Dendritic cell treated with granulocyte-macrophage colony-stimulating factor and Interleukin-4, amounts not matched to agents 40 ng/mL and 50 ng/mL, for 4 days (primary cell): ENCODE results near the gene CGA.

Source experiments
- H3K27ac Mint-ChIP-seq: one replicate; pipeline ENCODE4 v1.8.0; 2022; ENCODE audit warnings: mild to moderate bottlenecking, mixed read lengths
- H3K27me3 Mint-ChIP-seq: one replicate; pipeline ENCODE4 v1.8.0; 2022; ENCODE audit warnings: mild to moderate bottlenecking, mixed read lengths
- H3K36me3 Mint-ChIP-seq: one replicate; pipeline ENCODE4 v1.8.0; 2022; ENCODE audit warnings: low read depth, mixed read lengths
- H3K4me1 Mint-ChIP-seq: one replicate; pipeline ENCODE4 v1.8.0; 2022; ENCODE audit warnings: low read depth, mixed read lengths
- H3K4me3 Mint-ChIP-seq: one replicate; pipeline ENCODE4 v1.8.0; 2022; ENCODE audit warnings: mild to moderate bottlenecking, moderate library complexity, mixed read lengths
- H3K9me3 Mint-ChIP-seq: one replicate; pipeline ENCODE4 v1.8.0; 2022; ENCODE audit warnings: mixed read lengths
- intact Hi-C: fragments of 100-400 bp; cut with micrococcal nuclease; formaldehyde crosslinking; loops from one replicate; pipeline ENCODE4 v1.15.0; 2022

The CGA gene

DNA sequence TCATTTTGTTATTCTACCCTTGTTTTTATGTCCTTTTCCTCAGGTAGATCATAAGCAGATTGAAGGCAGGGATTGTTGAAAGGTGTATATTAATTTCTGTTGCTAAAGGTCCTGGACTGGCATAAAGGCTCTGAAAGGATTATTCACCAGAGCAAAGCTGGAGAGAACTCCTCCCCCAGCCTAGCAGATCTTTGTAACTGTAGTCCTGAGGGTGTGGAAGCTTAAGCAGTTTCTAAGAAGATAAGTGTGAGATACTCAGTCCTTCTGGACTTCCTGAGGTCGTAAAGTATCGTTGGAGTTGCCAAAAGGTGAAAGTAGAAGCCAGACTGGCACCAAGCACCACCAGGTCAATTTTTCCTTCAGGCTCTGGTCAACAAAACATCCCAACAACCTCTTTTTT is 24.2 kb downstream of the CGA start:
- Mint-ChIP-seq H3K27ac (no peak overlapping the region), H3K9me3 (no peaks in the 10 kb centered on the region), H3K27me3 (peaks cover 1% of the 10 kb centered on the region), H3K4me1 (peaks cover 12% of the 10 kb centered on the region), H3K4me3 (no peak overlapping the region), H3K36me3 (no peaks in the 10 kb centered on the region)
- intact Hi-C loops = no loop called here

GRCh38 chr6:87068795-87069194 is 26.1 kb downstream of the CGA start:
- no peaks in the 10 kb centered on the region for H3K36me3 Mint-ChIP-seq
- intact Hi-C loops = loop anchor here (5.0 to 10.0 kb wide), 3 partner anchors 169 to 1796 kb away; no protein-coding TSS in a partner anchor
- no peak overlapping the region for H3K27ac Mint-ChIP-seq
- peaks cover 3% of the 10 kb centered on the region for H3K27me3 Mint-ChIP-seq
- H3K4me3 Mint-ChIP-seq = no peak overlapping the region
- H3K9me3 Mint-ChIP-seq = no peaks in the 10 kb centered on the region
- H3K4me1 Mint-ChIP-seq = peaks cover 6% of the 10 kb centered on the region

DNA sequence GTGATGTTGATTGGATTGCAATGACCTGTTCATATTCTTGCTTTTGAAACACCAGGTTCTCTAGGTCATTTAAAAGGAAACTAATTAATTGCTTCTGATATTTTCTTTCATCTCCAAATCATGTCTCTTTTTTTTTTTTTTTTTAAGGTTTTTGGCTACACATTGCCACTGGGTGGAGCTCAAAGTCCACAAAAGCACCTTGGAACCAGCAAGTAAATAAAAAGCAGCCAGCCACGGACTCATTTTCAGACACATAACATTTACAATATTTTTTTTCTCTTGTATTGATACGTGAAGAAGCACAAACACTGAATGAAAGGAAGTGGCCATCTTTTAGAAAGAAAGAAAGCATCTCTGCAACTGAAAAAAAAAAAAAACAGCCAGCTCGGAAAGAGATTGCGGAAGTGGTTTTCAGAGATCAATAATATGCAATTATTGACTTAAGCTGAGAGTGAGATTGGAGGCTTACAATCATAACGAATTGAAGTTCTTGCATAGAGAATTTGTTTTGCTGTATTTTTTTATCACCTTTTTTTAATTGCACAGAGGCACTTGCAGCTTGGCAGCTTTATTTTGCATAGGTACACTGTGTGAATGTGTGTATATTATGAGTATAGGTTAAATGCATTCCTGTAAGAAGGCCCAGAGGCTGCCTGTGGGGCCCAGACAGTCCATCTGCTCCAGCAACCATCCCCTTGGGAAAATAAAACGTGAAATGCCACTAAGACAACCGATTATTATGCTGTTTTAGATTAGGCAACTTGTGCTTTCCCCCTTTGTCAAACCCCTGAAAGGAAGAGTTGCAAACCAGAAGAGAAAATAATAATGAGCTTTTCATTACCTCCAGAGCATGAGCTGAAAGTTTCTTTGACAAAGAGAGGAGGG is 28.2 kb downstream of the CGA start:
- Mint-ChIP-seq H3K27me3 (peaks cover 6% of the 10 kb centered on the region), H3K9me3 (no peaks in the 10 kb centered on the region), H3K4me1 (peaks cover 6% of the 10 kb centered on the region), H3K27ac (no peak overlapping the region), H3K4me3 (no peak overlapping the region), H3K36me3 (no peaks in the 10 kb centered on the region)
- intact Hi-C loops = loop anchor here (5.0 to 10.0 kb wide), 3 partner anchors 171 to 1798 kb away; no protein-coding TSS in a partner anchor

GRCh38 chr6:87065117-87065516 is 29.8 kb downstream of the CGA start:
- Mint-ChIP-seq H3K4me1 (peaks cover 6% of the 10 kb centered on the region), H3K27ac (no peak overlapping the region), H3K4me3 (no peak overlapping the region)

DNA sequence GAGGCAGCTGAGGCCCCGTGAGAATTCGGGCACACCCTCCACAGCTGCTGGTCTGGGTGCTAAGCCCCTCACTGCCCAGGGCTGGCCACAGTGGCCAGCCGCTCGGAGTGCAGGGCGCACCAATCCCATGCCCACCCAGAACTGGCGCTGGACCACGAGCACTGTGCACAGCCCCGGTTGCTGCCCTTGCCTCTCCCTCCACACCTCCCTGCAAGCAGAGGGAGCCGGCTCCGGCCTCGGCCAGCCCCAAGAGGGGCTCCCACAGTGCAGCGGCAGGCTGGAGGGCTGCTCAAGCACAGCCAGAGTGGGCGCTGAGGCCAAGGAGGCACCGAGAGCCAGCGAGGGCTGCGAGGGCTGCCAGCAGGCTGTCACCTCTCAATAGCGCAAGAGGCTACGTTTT is 35.0 kb downstream of the CGA start:
- Mint-ChIP-seq H3K4me3 (no peak overlapping the region), H3K36me3 (no peaks in the 10 kb centered on the region), H3K9me3 (no peaks in the 10 kb centered on the region), H3K4me1 (no peaks in the 10 kb centered on the region), H3K27ac (no peak overlapping the region), H3K27me3 (peaks cover 3% of the 10 kb centered on the region)
- intact Hi-C loops = loop anchor here (10.0 kb wide), 1 partner anchor 1805 kb away; no protein-coding TSS in a partner anchor

More at GRCh38 chr6:87065117-87065516, 29.8 kb downstream of the CGA start:
- Mint-ChIP-seq H3K36me3 (no peaks in the 10 kb centered on the region), H3K27me3 (peaks cover 7% of the 10 kb centered on the region), H3K9me3 (no peaks in the 10 kb centered on the region)
- intact Hi-C loops = loop anchor here (5.0 to 10.0 kb wide), 3 partner anchors 172 to 1800 kb away; no protein-coding TSS in a partner anchor

DNA sequence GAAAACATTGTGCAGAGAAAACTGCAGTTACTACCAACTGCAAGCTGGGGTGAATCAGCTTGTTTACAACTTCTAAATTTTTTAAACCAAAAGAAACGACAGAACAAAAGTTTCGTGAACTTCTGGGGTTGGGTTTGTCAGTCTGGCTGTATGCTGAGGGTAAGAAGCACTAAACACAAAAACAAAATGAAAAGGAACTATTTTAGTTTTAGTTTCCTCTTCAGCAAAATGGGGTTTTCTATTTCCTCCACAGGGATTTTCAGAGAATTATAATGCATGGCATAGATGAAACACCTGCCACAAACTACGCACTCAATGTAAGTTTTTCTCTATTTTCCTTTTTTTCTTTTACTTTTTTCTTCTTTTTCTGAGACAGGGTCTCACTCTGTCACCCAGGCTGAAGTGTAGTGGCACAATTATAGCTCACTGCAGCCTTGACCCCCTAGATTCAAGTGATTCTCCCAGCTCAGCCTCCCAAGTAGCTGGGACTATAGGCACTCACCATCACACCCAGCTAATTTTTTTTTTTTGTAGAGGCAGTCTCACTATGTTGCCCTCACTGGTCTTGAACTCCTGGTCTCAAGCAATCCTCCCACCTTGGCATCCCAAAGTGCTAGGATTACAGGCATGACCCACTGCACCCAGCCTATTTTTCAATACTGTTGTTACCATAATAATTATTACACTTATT is 40.6 kb downstream of the CGA start:
- Mint-ChIP-seq H3K4me3 (no peak overlapping the region), H3K27ac (no peak overlapping the region), H3K27me3 (peaks cover under 1% of the 10 kb centered on the region), H3K4me1 (no peaks in the 10 kb centered on the region), H3K36me3 (no peaks in the 10 kb centered on the region), H3K9me3 (no peaks in the 10 kb centered on the region)
- intact Hi-C loops = no loop called here

- Mint-ChIP-seq H3K9me3 (no peaks in the 10 kb centered on the region), H3K36me3 (no peaks in the 10 kb centered on the region), H3K27ac (no peak overlapping the region), H3K4me3 (no peak overlapping the region), H3K27me3 (peaks cover 3% of the 10 kb centered on the region), H3K4me1 (no peaks in the 10 kb centered on the region)
- intact Hi-C loops = no loop called here
Observed at GRCh38 chr6:87053312-87053711, 41.6 kb downstream of the CGA start.

GRCh38 chr6:87049779-87050178 is 45.1 kb downstream of the CGA start:
- Mint-ChIP-seq H3K27ac (no peak overlapping the region), H3K9me3 (no peaks in the 10 kb centered on the region), H3K4me1 (no peaks in the 10 kb centered on the region), H3K27me3 (peaks cover 3% of the 10 kb centered on the region), H3K36me3 (no peaks in the 10 kb centered on the region), H3K4me3 (no peak overlapping the region)
- intact Hi-C loops = no loop called here

DNA sequence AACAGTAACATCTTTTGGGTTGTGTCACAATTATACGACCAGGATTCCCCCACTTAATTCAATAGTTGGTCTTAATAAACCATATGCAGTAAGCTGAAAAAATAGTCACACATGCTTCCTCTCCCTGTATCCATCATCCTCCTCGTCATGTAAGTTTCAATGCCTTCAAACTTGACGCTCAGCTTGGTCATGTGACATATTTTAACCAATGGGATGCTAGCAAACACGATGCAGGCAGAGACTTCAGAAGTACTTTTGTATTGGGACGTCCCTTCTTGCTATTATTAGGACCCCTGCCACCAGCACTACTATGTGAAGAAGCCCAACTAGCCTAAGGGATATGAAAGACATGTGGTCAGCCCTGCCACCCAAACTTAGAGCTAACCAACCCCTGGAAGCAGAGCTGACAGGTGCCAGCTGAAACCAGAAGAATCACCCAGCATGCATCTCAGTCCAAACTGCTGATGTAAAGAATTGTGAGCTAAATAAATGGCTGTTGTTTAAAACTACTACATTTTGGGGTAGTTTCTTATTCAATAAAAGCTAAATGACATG is 49.3 kb downstream of the CGA start:
- no peak overlapping the region for H3K27ac Mint-ChIP-seq
- H3K4me3 Mint-ChIP-seq = no peak overlapping the region
- H3K36me3 Mint-ChIP-seq = no peaks in the 10 kb centered on the region
- no peaks in the 10 kb centered on the region for H3K9me3 Mint-ChIP-seq
- peaks cover 5% of the 10 kb centered on the region for H3K27me3 Mint-ChIP-seq
- H3K4me1 Mint-ChIP-seq = no peaks in the 10 kb centered on the region
- intact Hi-C loops = no loop called here

DNA sequence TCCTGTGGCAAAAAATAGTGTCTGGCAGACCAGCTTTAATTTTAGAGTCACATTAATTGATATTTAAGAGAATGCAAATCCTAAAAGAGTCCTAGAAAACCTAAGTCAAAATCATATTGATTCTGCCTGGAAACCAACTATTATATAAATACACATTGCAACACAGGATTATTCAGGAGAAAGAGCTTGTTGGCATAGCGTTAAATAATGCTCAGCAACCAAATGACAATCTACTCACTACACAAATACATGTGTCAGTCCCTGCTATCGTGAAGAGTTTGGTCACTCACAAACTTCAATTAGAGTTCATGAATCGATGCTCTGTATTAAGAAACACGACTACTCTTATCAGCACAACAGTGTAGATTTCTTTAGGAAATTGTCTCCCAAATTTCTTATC is 54.2 kb downstream of the CGA start:
- Mint-ChIP-seq H3K36me3 (no peaks in the 10 kb centered on the region), H3K27ac (no peak overlapping the region), H3K9me3 (peaks cover 9% of the 10 kb centered on the region), H3K27me3 (peaks cover 2% of the 10 kb centered on the region), H3K4me3 (no peak overlapping the region), H3K4me1 (no peaks in the 10 kb centered on the region)
- intact Hi-C loops = no loop called here
